ENCODE measurements around the gene NPTX1.

The NPTX1 gene

GRCh38 chr17:80471922-80472321, 4.5 kb downstream of the NPTX1 start:
- ChIA-PET CTCF (no interaction called here), POLR2A (interaction anchor here (0.8 to 2.5 kb wide), 3 partner anchors 16 to 19 kb away, joined by 3 to 35 read pairs (median 3); no protein-coding TSS in a partner anchor)
- no peak for DNase-seq (ENCODE audit: extremely low spot score)
- TF ChIP-seq L3MBTL2 (conservative IDR thresholded peaks at IDR 0.05) (no peak), NFRKB (IDR thresholded peaks at IDR 0.05) (no peak), ARNT (IDR thresholded peaks at IDR 0.05) (no peak), FOXK2 (IDR thresholded peaks at IDR 0.05) (no peak), FOXA1 (IDR thresholded peaks at IDR 0.05) (no peak), FOXM1 (IDR thresholded peaks at IDR 0.05; ENCODE audit: borderline replicate concordance) (no peak), CTBP1 (IDR thresholded peaks at IDR 0.05; ENCODE audit: borderline replicate concordance) (no peak), HDGF (IDR thresholded peaks at IDR 0.05; ENCODE audit: borderline replicate concordance) (no peak), TARDBP (IDR thresholded peaks at IDR 0.05) (no peak), LEF1 (IDR thresholded peaks at IDR 0.05; ENCODE audit: borderline replicate concordance) (no peak), SP1 (IDR thresholded peaks at IDR 0.05) (no peak), BHLHE40 (IDR thresholded peaks at IDR 0.05; ENCODE audit: borderline replicate concordance) (no peak)
- TF ChIP-seq, protein P1, sequence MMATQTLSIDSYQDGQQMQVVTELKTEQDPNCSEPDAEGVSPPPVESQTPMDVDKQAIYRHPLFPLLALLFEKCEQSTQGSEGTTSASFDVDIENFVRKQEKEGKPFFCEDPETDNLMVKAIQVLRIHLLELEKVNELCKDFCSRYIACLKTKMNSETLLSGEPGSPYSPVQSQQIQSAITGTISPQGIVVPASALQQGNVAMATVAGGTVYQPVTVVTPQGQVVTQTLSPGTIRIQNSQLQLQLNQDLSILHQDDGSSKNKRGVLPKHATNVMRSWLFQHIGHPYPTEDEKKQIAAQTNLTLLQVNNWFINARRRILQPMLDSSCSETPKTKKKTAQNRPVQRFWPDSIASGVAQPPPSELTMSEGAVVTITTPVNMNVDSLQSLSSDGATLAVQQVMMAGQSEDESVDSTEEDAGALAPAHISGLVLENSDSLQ (IDR thresholded peaks at IDR 0.05) = no peak

DNA sequence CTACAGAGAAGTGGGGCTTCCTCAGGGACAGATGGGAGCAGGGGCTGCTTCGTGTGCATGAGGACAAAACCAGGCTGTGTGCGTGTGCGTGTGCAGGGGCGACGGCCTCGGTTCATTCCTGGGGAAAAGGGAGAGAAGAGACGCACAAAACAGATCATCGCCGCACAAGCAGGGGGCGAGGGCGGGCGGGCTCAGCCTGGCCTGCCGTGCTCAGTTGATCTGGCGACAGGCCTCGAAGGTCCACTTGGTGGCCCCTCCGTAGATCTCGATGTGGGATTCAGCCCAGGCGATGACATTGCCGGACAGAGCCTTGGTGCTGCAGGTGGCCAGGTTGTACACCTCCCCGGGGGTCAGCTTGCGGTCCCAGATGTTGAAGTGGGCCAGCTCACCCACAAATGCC, 5.8 kb downstream of the NPTX1 start:
- ChIA-PET POLR2A (interaction anchor here (9.3 kb wide), 1 partner anchor 15 kb away, joined by 104 read pairs; no protein-coding TSS in a partner anchor), CTCF (no interaction called here)
- TF ChIP-seq FOXM1 (IDR thresholded peaks at IDR 0.05; ENCODE audit: borderline replicate concordance) (no peak), BHLHE40 (IDR thresholded peaks at IDR 0.05; ENCODE audit: borderline replicate concordance) (no peak), ZNF384 (IDR thresholded peaks at IDR 0.05) (no peak), SP1 (IDR thresholded peaks at IDR 0.05) (no peak), ARNT (IDR thresholded peaks at IDR 0.05) (no peak), SUZ12 (IDR thresholded peaks at IDR 0.05) (no peak), LEF1 (IDR thresholded peaks at IDR 0.05; ENCODE audit: borderline replicate concordance) (no peak), FOXK2 (IDR thresholded peaks at IDR 0.05) (no peak), CTBP1 (IDR thresholded peaks at IDR 0.05; ENCODE audit: borderline replicate concordance) (no peak), ELF4 (IDR thresholded peaks at IDR 0.05) (no peak), TARDBP (IDR thresholded peaks at IDR 0.05) (no peak), L3MBTL2 (conservative IDR thresholded peaks at IDR 0.05) (no peak), FOXA1 (IDR thresholded peaks at IDR 0.05) (no peak), NFRKB (IDR thresholded peaks at IDR 0.05) (no peak), HDGF (IDR thresholded peaks at IDR 0.05; ENCODE audit: borderline replicate concordance) (no peak)
- TF ChIP-seq, protein P1 (IDR thresholded peaks at IDR 0.05) = no peak
- DNase-seq (ENCODE audit: extremely low spot score) = no peak

DNA sequence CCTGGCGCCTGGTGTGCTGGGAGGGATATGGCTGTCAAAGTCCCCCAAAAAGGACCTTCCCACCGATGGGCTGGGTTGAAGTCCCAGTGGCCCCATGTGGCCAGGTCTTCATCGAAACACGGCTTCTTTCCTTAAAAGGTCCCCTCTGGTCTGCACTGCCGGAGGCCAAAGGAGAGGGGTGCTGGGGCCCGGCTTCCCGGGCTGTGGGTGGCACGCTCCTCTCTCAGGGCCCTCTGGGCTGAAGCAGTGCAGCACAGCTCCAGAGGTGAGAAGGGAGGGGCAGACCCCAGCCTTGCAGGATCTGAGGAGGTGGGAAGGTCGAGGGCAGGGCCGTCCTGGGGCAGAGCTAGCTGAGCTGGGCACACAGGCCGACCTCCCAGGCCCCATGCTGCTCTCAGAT, 6.7 kb downstream of the NPTX1 start:
- TF ChIP-seq FOXK2 (IDR thresholded peaks at IDR 0.05) (no peak), LEF1 (IDR thresholded peaks at IDR 0.05; ENCODE audit: borderline replicate concordance) (no peak), ARNT (IDR thresholded peaks at IDR 0.05) (no peak)
- DNase-seq (ENCODE audit: extremely low spot score) = no peak
- POLR2A ChIA-PET = interaction anchor here (1.0 to 9.3 kb wide), 2 partner anchors 14 to 565 kb away, joined by 3 to 104 read pairs; no protein-coding TSS in a partner anchor
- CTCF ChIA-PET = interaction anchor here (0.8 kb wide), 1 partner anchor 13 kb away, joined by 5 read pairs; no protein-coding TSS in a partner anchor

DNA sequence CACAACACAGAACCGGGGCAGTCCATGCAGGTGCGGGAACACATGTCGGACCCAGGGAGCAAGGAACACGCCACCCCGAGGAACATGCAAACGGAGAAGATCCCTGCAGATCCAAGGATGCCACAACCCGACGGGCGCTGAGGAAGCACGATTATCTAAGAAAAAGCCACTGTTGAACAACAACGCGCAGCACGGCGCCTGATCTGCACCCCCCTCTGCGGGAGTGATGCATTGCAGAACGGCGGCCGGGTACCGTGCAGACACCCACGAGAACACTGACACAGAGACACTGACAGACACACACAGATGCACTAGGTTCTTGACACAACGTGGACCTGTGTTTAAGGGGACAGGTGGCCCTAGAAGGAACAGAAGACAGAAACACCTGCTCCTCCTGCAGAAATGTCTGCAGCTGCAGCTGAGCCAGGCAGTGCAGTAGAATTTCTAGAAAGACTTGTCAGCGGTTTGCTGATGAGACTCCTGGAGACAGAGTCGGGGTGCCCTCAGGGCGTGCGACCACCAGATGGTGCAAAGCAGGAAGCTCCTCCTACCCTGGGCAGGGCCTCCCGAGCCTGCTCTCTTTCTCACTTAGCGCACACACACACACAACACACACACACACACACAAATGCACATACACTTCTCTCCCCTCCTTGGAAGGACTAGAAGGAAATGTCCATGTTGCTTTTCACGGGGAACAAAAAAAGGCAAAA, 7.5 kb downstream of the NPTX1 start:
- ChIA-PET POLR2A (interaction anchor here (1.0 to 9.3 kb wide), 2 partner anchors 13 to 565 kb away, joined by 3 to 104 read pairs; no protein-coding TSS in a partner anchor), CTCF (interaction anchor here (0.8 kb wide), 1 partner anchor 13 kb away, joined by 5 read pairs; no protein-coding TSS in a partner anchor)
- DNase-seq (ENCODE audit: extremely low spot score) = no peak
- TF ChIP-seq L3MBTL2 (conservative IDR thresholded peaks at IDR 0.05) = no peak
- no peak for TF ChIP-seq ELF4 (IDR thresholded peaks at IDR 0.05)
- no peak for TF ChIP-seq ARNT (IDR thresholded peaks at IDR 0.05)
- no peak for TF ChIP-seq HDGF (IDR thresholded peaks at IDR 0.05; ENCODE audit: borderline replicate concordance)

GRCh38 chr17:80468242-80468641, 8.2 kb downstream of the NPTX1 start:
- TF ChIP-seq LEF1 (IDR thresholded peaks at IDR 0.05; ENCODE audit: borderline replicate concordance) = no peak
- TF ChIP-seq ELF4 (IDR thresholded peaks at IDR 0.05) = no peak
- TF ChIP-seq FOXM1 (IDR thresholded peaks at IDR 0.05; ENCODE audit: borderline replicate concordance) = no peak
- TF ChIP-seq L3MBTL2 (conservative IDR thresholded peaks at IDR 0.05) = no peak
- TF ChIP-seq BHLHE40 (IDR thresholded peaks at IDR 0.05; ENCODE audit: borderline replicate concordance) = no peak
- no peak for TF ChIP-seq CTBP1 (IDR thresholded peaks at IDR 0.05; ENCODE audit: borderline replicate concordance)
- DNase-seq (ENCODE audit: extremely low spot score) = no peak
- POLR2A ChIA-PET = interaction anchor here (9.3 kb wide), 1 partner anchor 13 kb away, joined by 104 read pairs; no protein-coding TSS in a partner anchor
- CTCF ChIA-PET = no interaction called here

DNA sequence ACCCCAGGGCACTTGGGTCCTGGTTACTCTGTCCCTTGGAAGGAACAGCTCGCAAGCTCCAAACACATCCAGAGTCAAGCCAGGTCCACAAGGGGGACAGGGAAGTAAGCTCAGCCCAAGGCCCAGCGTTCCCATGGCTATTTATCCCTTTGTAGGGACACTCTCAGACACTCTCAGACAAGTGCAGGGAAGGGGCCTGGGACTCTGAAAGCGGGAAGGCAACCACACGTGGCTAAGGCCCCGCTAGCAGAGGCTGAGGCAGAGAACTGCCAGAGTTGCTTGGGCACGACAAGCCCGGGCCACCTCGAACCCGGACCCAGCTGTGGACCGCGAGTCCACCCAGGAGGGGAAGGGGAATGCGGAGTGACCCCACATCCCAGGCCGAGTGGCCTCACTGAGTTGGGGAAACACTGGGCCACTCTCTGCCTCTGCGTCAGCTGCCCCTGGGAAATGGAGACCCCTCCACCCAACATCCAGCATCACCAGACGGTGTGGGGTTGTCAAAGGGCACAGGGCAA, 10.2 kb downstream of the NPTX1 start:
- POLR2A ChIA-PET = interaction anchor here (9.3 kb wide), 1 partner anchor 11 kb away, joined by 104 read pairs; no protein-coding TSS in a partner anchor
- CTCF ChIA-PET = no interaction called here
- no peak for TF ChIP-seq SUZ12 (IDR thresholded peaks at IDR 0.05)
- no peak for TF ChIP-seq FOXM1 (IDR thresholded peaks at IDR 0.05; ENCODE audit: borderline replicate concordance)
- TF ChIP-seq TARDBP (IDR thresholded peaks at IDR 0.05) = no peak
- TF ChIP-seq ARNT (IDR thresholded peaks at IDR 0.05) = no peak
- no peak for TF ChIP-seq FOXK2 (IDR thresholded peaks at IDR 0.05)
- no peak for TF ChIP-seq LEF1 (IDR thresholded peaks at IDR 0.05; ENCODE audit: borderline replicate concordance)
- no peak for TF ChIP-seq FOXA1 (IDR thresholded peaks at IDR 0.05)
- no peak for TF ChIP-seq HDGF (IDR thresholded peaks at IDR 0.05; ENCODE audit: borderline replicate concordance)
- no peak for TF ChIP-seq BHLHE40 (IDR thresholded peaks at IDR 0.05; ENCODE audit: borderline replicate concordance)
- TF ChIP-seq NFRKB (IDR thresholded peaks at IDR 0.05) = no peak
- TF ChIP-seq, protein P1 (IDR thresholded peaks at IDR 0.05) = no peak
- no peak for DNase-seq (ENCODE audit: extremely low spot score)

Data from HEK293T (cell line).